ENCODE measurements around the gene ABHD10. TPM values are rescaled to one million over a fixed set of nuclear protein-coding genes. Genes with fewer than 3 reads are reported as not detected.

ABHD10 gene
- total RNA-seq, 4 donors from 2014 or later = 2.2 to 23.3 (median 9.3) TPM

- 67 to 71% methylated on average over 1 to 2 of the region's 2 CpGs for WGBS, 2 donors (ENCODE audit: low coverage in 1 of 2)
Observed at GRCh38 chr3:112000966-112001365, 22.1 kb downstream of the ABHD10 start.

GRCh38 chr3:112001526-112001925 lies 22.7 kb downstream of the ABHD10 start:
- H3K4me1 ChIP-seq = peaks cover 0 to 13% (median 9%) of the 10 kb centered on the region in 4 donors
- H3K36me3 ChIP-seq = no peaks in the 10 kb centered on the region
- no peak for DNase-seq
- in situ Hi-C loops (cut with MboI; ENCODE audit: low pct_ligation_motif_present in 1 of 4, low pct_unique_long_range_greater_than_20kb in 1 of 4, low sequenced_read_pairs in 3 of 4) (no loop called here), intact Hi-C loops (cut with DNase I; ENCODE audit: low total_unique reads) (loop anchor here (5.0 kb wide), 1 partner anchor 919 kb away; no protein-coding TSS in a partner anchor)
- TF ChIP-seq POLR2A (IDR thresholded peaks at IDR 0.05) (no peak), POLR2AphosphoS5 (IDR thresholded peaks at IDR 0.05) (no peak), CTCF (IDR thresholded peaks at IDR 0.05) (no peak), EP300 (IDR thresholded peaks at IDR 0.05; ENCODE audit: low read depth) (no peak)
- H3K27me3 ChIP-seq = peaks cover 23% of the 10 kb centered on the region
- 96 to 100% methylated on average over 2 of the region's 2 CpGs for WGBS, 2 donors (ENCODE audit: low coverage in 1 of 2)
- H3K9me3 ChIP-seq = no peaks in the 10 kb centered on the region
- H3K27ac ChIP-seq = no peak overlapping the region
- H3K4me3 ChIP-seq = no peak overlapping the region

More at GRCh38 chr3:112000966-112001365, 22.1 kb downstream of the ABHD10 start:
- H3K27ac ChIP-seq = no peak overlapping the region
- DNase-seq = no peak
- TF ChIP-seq EP300 (IDR thresholded peaks at IDR 0.05; ENCODE audit: low read depth) = no peak
- TF ChIP-seq POLR2A (IDR thresholded peaks at IDR 0.05) = no peak
- no peak for TF ChIP-seq POLR2AphosphoS5 (IDR thresholded peaks at IDR 0.05)
- no peak for TF ChIP-seq CTCF (IDR thresholded peaks at IDR 0.05)
- intact Hi-C loops (cut with DNase I; ENCODE audit: low total_unique reads) = loop anchor here (5.0 kb wide), 1 partner anchor 919 kb away; no protein-coding TSS in a partner anchor
- peaks cover 23% of the 10 kb centered on the region for H3K27me3 ChIP-seq
- H3K4me1 ChIP-seq = peaks cover 0 to 13% (median 9%) of the 10 kb centered on the region in 4 donors
- no peaks in the 10 kb centered on the region for H3K36me3 ChIP-seq
- in situ Hi-C loops (cut with MboI; ENCODE audit: low pct_ligation_motif_present in 1 of 4, low pct_unique_long_range_greater_than_20kb in 1 of 4, low sequenced_read_pairs in 3 of 4) = no loop called here
- no peak overlapping the region for H3K4me3 ChIP-seq
- H3K9me3 ChIP-seq = no peaks in the 10 kb centered on the region

- no peaks in the 10 kb centered on the region for H3K9me3 ChIP-seq
- peaks cover 0 to 13% (median 9%) of the 10 kb centered on the region in 4 donors for H3K4me1 ChIP-seq
- H3K27me3 ChIP-seq = peaks cover 23% of the 10 kb centered on the region
- H3K27ac ChIP-seq = no peak overlapping the region
- H3K4me3 ChIP-seq = no peak overlapping the region
- 74 to 76% methylated on average over 7 to 8 of the region's 8 CpGs for WGBS, 2 donors (ENCODE audit: low coverage in 1 of 2)
- no peak for DNase-seq
- no peaks in the 10 kb centered on the region for H3K36me3 ChIP-seq
- TF ChIP-seq POLR2AphosphoS5 (IDR thresholded peaks at IDR 0.05) (no peak), EP300 (IDR thresholded peaks at IDR 0.05; ENCODE audit: low read depth) (no peak), POLR2A (IDR thresholded peaks at IDR 0.05) (no peak), CTCF (IDR thresholded peaks at IDR 0.05) (no peak)
- intact Hi-C loops (cut with DNase I; ENCODE audit: low total_unique reads) = loop anchor here (5.0 kb wide), 1 partner anchor 920 kb away; no protein-coding TSS in a partner anchor
- in situ Hi-C loops (cut with MboI; ENCODE audit: low pct_ligation_motif_present in 1 of 4, low pct_unique_long_range_greater_than_20kb in 1 of 4, low sequenced_read_pairs in 3 of 4) = no loop called here
Observed at GRCh38 chr3:112002096-112002971, 23.5 kb downstream of the ABHD10 start.

GRCh38 chr3:112003321-112004080 lies 24.7 kb downstream of the ABHD10 start:
- intact Hi-C loops (cut with DNase I; ENCODE audit: low total_unique reads) = loop anchor here (5.0 kb wide), 1 partner anchor 921 kb away; no protein-coding TSS in a partner anchor
- 78% methylated on average over 3 to 4 of the region's 4 CpGs for WGBS, 2 donors (ENCODE audit: low coverage in 1 of 2)
- in situ Hi-C loops (cut with MboI; ENCODE audit: low pct_ligation_motif_present in 1 of 4, low pct_unique_long_range_greater_than_20kb in 1 of 4, low sequenced_read_pairs in 3 of 4) = no loop called here

More at GRCh38 chr3:112003321-112004080, 24.7 kb downstream of the ABHD10 start:
- H3K4me3 ChIP-seq = no peak overlapping the region
- H3K36me3 ChIP-seq = no peaks in the 10 kb centered on the region
- peaks cover 0 to 11% (median 8%) of the 10 kb centered on the region in 4 donors for H3K4me1 ChIP-seq
- no peaks in the 10 kb centered on the region for H3K9me3 ChIP-seq
- no peak overlapping the region for H3K27ac ChIP-seq
- DNase-seq = no peak
- TF ChIP-seq POLR2AphosphoS5 (IDR thresholded peaks at IDR 0.05) (no peak), EP300 (IDR thresholded peaks at IDR 0.05; ENCODE audit: low read depth) (no peak), POLR2A (IDR thresholded peaks at IDR 0.05) (no peak), CTCF (IDR thresholded peaks at IDR 0.05) (no peak)
- peaks cover 23% of the 10 kb centered on the region for H3K27me3 ChIP-seq
